Measurements from ENCODE around the gene GFRAL.

Gene GFRAL

GRCh38 chr6:55448451-55448850 lies 121.2 kb downstream of the GFRAL start:
- H3K27me3 ChIP-seq (ENCODE audit: control insufficient read depth in 3 of 3, insufficient read depth in 3 of 3, low read depth in 1 of 3, low read length in 3 of 3) = no peaks in the 10 kb centered on the region
- no peak overlapping the region for H3K18ac ChIP-seq (ENCODE audit: low read length)
- no peak overlapping the region for H2AK5ac ChIP-seq (ENCODE audit: low read depth, low read length)
- no peaks in the 10 kb centered on the region for H3K9me3 ChIP-seq (replicated peaks in 1 of 2; ENCODE audit: control insufficient read depth in 2 of 2, insufficient read depth in 1 of 2, low read depth in 1 of 2, low read length in 2 of 2)
- DNase-seq (ENCODE audit: low spot score) = no peak
- H2BK15ac ChIP-seq (ENCODE audit: low read length) = no peak overlapping the region
- no peak overlapping the region for H3K23ac ChIP-seq (ENCODE audit: low read depth, low read length, poor library complexity)
- no peak overlapping the region for H3K4me3 ChIP-seq (ENCODE audit: low read length in 2 of 2)
- H3K79me1 ChIP-seq (ENCODE audit: low read depth, low read length) = no peaks in the 10 kb centered on the region
- H3K4me1 ChIP-seq (ENCODE audit: control insufficient read depth in 2 of 2, insufficient read depth in 1 of 2, low read depth in 1 of 2, low read length in 2 of 2) = no peaks in the 10 kb centered on the region
- H3K27ac ChIP-seq (replicated peaks; ENCODE audit: low read length) = no peak overlapping the region
- no peak overlapping the region for H2BK5ac ChIP-seq (ENCODE audit: low read length)
- H2BK12ac ChIP-seq (ENCODE audit: low read length) = no peak overlapping the region
- no peaks in the 10 kb centered on the region for H3K36me3 ChIP-seq (replicated peaks in 1 of 2; ENCODE audit: control insufficient read depth in 2 of 2, insufficient read depth in 2 of 2, low read length in 2 of 2)
- H3K4me2 ChIP-seq (ENCODE audit: insufficient read depth, low read length, poor library complexity, severe bottlenecking) = no peak overlapping the region
- no peak overlapping the region for H3K14ac ChIP-seq (ENCODE audit: low read length)
- H2AFZ ChIP-seq (ENCODE audit: low read length) = no peak overlapping the region
- H4K8ac ChIP-seq (ENCODE audit: low read depth, low read length) = no peak overlapping the region
- no peak overlapping the region for H4K91ac ChIP-seq (ENCODE audit: low read depth, low read length, poor library complexity)
- no peak overlapping the region for H3K4ac ChIP-seq (ENCODE audit: low read length)
- H3K9ac ChIP-seq (ENCODE audit: low read depth, low read length, poor library complexity) = no peak overlapping the region
- H2BK120ac ChIP-seq (ENCODE audit: low read depth, low read length) = no peak overlapping the region

- H2BK120ac ChIP-seq (ENCODE audit: low read depth, low read length) = no peak overlapping the region
- H3K79me1 ChIP-seq (ENCODE audit: low read depth, low read length) = no peaks in the 10 kb centered on the region
- H3K27me3 ChIP-seq (ENCODE audit: control insufficient read depth in 3 of 3, insufficient read depth in 3 of 3, low read depth in 1 of 3, low read length in 3 of 3) = no peaks in the 10 kb centered on the region
- H2BK15ac ChIP-seq (ENCODE audit: low read length) = no peak overlapping the region
- no peak overlapping the region for H2AFZ ChIP-seq (ENCODE audit: low read length)
- H2AK5ac ChIP-seq (ENCODE audit: low read depth, low read length) = no peak overlapping the region
- no peak overlapping the region for H3K23ac ChIP-seq (ENCODE audit: low read depth, low read length, poor library complexity)
- H3K4me1 ChIP-seq (ENCODE audit: control insufficient read depth in 2 of 2, insufficient read depth in 1 of 2, low read depth in 1 of 2, low read length in 2 of 2) = no peaks in the 10 kb centered on the region
- H3K27ac ChIP-seq (replicated peaks; ENCODE audit: low read length) = no peak overlapping the region
- DNase-seq (ENCODE audit: low spot score) = no peak
- no peak overlapping the region for H2BK5ac ChIP-seq (ENCODE audit: low read length)
- H4K8ac ChIP-seq (ENCODE audit: low read depth, low read length) = no peak overlapping the region
- H3K4me2 ChIP-seq (ENCODE audit: insufficient read depth, low read length, poor library complexity, severe bottlenecking) = no peak overlapping the region
- no peak overlapping the region for H3K4ac ChIP-seq (ENCODE audit: low read length)
- no peak overlapping the region for H4K91ac ChIP-seq (ENCODE audit: low read depth, low read length, poor library complexity)
- no peak overlapping the region for H3K14ac ChIP-seq (ENCODE audit: low read length)
- no peaks in the 10 kb centered on the region for H3K36me3 ChIP-seq (replicated peaks in 1 of 2; ENCODE audit: control insufficient read depth in 2 of 2, insufficient read depth in 2 of 2, low read length in 2 of 2)
- no peaks in the 10 kb centered on the region for H3K9me3 ChIP-seq (replicated peaks in 1 of 2; ENCODE audit: control insufficient read depth in 2 of 2, insufficient read depth in 1 of 2, low read depth in 1 of 2, low read length in 2 of 2)
- no peak overlapping the region for H2BK12ac ChIP-seq (ENCODE audit: low read length)
- WGBS, 2 donors (ENCODE audit: extremely low coverage in 2 of 2, insufficient read length in 2 of 2, insufficient replicate concordance in 1 of 2) = no CpG with 5 or more reads among the region's 3 CpGs
- H3K9ac ChIP-seq (ENCODE audit: low read depth, low read length, poor library complexity) = no peak overlapping the region
- H3K4me3 ChIP-seq (ENCODE audit: low read length in 2 of 2) = no peak overlapping the region
- no peak overlapping the region for H3K18ac ChIP-seq (ENCODE audit: low read length)
These were observed 122.0 kb downstream of the GFRAL start for GRCh38 chr6:55449225-55449624.

GRCh38 chr6:55450005-55450404 lies 122.7 kb downstream of the GFRAL start:
- H3K9me3 ChIP-seq (replicated peaks in 1 of 2; ENCODE audit: control insufficient read depth in 2 of 2, insufficient read depth in 1 of 2, low read depth in 1 of 2, low read length in 2 of 2) = no peaks in the 10 kb centered on the region
- H3K27ac ChIP-seq (replicated peaks; ENCODE audit: low read length) = no peak overlapping the region
- H4K91ac ChIP-seq (ENCODE audit: low read depth, low read length, poor library complexity) = no peak overlapping the region
- no peak overlapping the region for H3K4me2 ChIP-seq (ENCODE audit: insufficient read depth, low read length, poor library complexity, severe bottlenecking)
- H2BK12ac ChIP-seq (ENCODE audit: low read length) = no peak overlapping the region
- no peak overlapping the region for H3K18ac ChIP-seq (ENCODE audit: low read length)
- DNase-seq (ENCODE audit: low spot score) = no peak
- H2AFZ ChIP-seq (ENCODE audit: low read length) = peak overlapping the region; percentile 33
- H3K4me3 ChIP-seq (ENCODE audit: low read length in 2 of 2) = no peak overlapping the region
- H3K4ac ChIP-seq (ENCODE audit: low read length) = no peak overlapping the region
- no peaks in the 10 kb centered on the region for H3K27me3 ChIP-seq (ENCODE audit: control insufficient read depth in 3 of 3, insufficient read depth in 3 of 3, low read depth in 1 of 3, low read length in 3 of 3)
- no peak overlapping the region for H4K8ac ChIP-seq (ENCODE audit: low read depth, low read length)
- H3K36me3 ChIP-seq (replicated peaks in 1 of 2; ENCODE audit: control insufficient read depth in 2 of 2, insufficient read depth in 2 of 2, low read length in 2 of 2) = no peaks in the 10 kb centered on the region
- no CpG with 5 or more reads among the region's 2 CpGs for WGBS, 2 donors (ENCODE audit: extremely low coverage in 2 of 2, insufficient read length in 2 of 2, insufficient replicate concordance in 1 of 2)
- no peak overlapping the region for H3K14ac ChIP-seq (ENCODE audit: low read length)
- no peak overlapping the region for H3K9ac ChIP-seq (ENCODE audit: low read depth, low read length, poor library complexity)
- no peaks in the 10 kb centered on the region for H3K4me1 ChIP-seq (ENCODE audit: control insufficient read depth in 2 of 2, insufficient read depth in 1 of 2, low read depth in 1 of 2, low read length in 2 of 2)
- H2BK5ac ChIP-seq (ENCODE audit: low read length) = no peak overlapping the region
- no peaks in the 10 kb centered on the region for H3K79me1 ChIP-seq (ENCODE audit: low read depth, low read length)
- no peak overlapping the region for H3K23ac ChIP-seq (ENCODE audit: low read depth, low read length, poor library complexity)
- no peak overlapping the region for H2BK120ac ChIP-seq (ENCODE audit: low read depth, low read length)
- H2AK5ac ChIP-seq (ENCODE audit: low read depth, low read length) = no peak overlapping the region
- H2BK15ac ChIP-seq (ENCODE audit: low read length) = no peak overlapping the region
